ENCODE results near the gene KLK1. TPM values are rescaled to one million over a fixed set of nuclear protein-coding genes. Genes with fewer than 3 reads are reported as not detected.

Gene KLK1
- total and polyA plus RNA-seq, 2 of the 13 experiments (the other 11 are each of a cell fraction or from before 2014, with no cell fraction given): not detected

DNA sequence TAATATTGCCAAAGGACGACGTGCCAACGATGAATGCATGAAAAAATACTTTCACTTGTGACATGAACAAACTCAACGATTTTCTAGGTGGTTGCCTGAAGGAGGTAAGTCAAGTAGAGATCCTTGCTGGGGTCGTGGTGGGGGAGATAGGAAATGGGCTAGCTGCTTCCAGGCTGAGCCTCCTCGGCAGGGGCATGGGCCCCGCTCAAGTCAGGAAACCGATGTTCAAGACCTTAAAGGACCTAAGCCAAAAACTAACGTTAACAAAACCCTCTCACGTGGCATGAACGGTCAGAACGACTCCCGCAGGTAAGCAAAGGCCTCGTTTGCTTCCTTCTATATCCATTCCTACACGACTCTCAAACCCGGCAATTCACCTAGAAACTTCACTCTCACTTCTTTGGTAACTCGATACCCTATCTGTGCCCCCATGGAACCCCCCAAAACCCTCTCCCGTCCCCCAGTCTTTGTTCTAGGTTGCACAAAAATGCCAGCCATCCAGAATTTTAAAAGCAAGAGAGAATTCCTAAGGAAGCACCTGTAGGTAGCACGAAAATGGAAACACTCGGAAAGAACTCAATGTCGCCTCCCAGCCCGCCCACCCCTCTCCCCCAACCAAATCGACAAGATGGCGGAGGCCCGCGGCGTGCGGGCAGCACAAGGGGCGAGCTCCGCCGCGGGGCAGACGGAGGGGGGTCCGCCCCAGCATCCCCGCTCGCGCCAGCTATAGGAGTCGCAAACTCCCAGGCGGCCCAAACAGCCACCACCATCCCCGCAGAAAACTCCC lies 19.8 kb downstream of the KLK1 start:
- in situ Hi-C loops (cut with HindIII; ENCODE audit: extremely low pct_ligation_motif_present, low pct_unique_long_range_greater_than_20kb) (no loop called here), intact Hi-C loops (cut with micrococcal nuclease; ENCODE audit: unreplicated experiment) (no loop called here)
- peak; percentile 37 for ATAC-seq
- Histone ChIP-seq H3K9me3 (ENCODE audit: low read length) (no peaks in the 10 kb centered on the region), H3K4me1 (ENCODE audit: insufficient read depth, low read length) (peaks cover 31% of the 10 kb centered on the region), H3K27me3 (ENCODE audit: control insufficient read depth in 1 of 2, insufficient read depth in 2 of 2, low read length in 2 of 2) (no peaks in the 10 kb centered on the region; a peak in 1 of 5 replicates), H4K20me1 (ENCODE audit: insufficient read depth, low read length) (peaks cover 32% of the 10 kb centered on the region), H3K79me2 (ENCODE audit: insufficient read depth, low read length) (peaks cover 38% of the 10 kb centered on the region), H2AFZ (ENCODE audit: low read length) (no peak overlapping the region), H3K4me3 (replicated peaks in 1 of 3; ENCODE audit: insufficient read depth in 1 of 3, low read depth in 2 of 3, low read length in 3 of 3) (peak overlapping the region; percentile 92 to 94 (median 93)), H3K36me3 (replicated peaks in 1 of 2; ENCODE audit: control insufficient read depth in 1 of 2, insufficient read depth in 2 of 2, low read length in 2 of 2) (peaks cover 15 to 33% of the 10 kb centered on the region in 2 experiments), H3K27ac (ENCODE audit: extremely low read length, insufficient read depth, low read length) (peak overlapping the region; percentile 99), H3K9ac (ENCODE audit: insufficient read depth, low read depth, low read length) (peak overlapping the region; percentile 99), H3K4me2 (ENCODE audit: low read depth, low read length) (peak overlapping the region; percentile 92)
- ChIA-PET POLR2A (interaction anchor here (0.6 to 2.6 kb wide), 6 partner anchors 9 to 118 kb away, joined by 3 to 27 read pairs (median 4); no protein-coding TSS in a partner anchor), CTCF (ENCODE audit: low intra/inter-chr PET ratio, low total read pairs) (no interaction called here)
- no peak for DNase-seq (ENCODE audit: low spot score)
- no peak for FAIRE-seq
- WGBS (ENCODE audit: low lambda C conversion rate): under 1% methylated on average over 37 of the region's 40 CpGs
- BruUV-seq (replicated peaks): TSS peak; percentile 81
- TF ChIP-seq GTF3A (CRISPR knock-in tag; conservative IDR thresholded peaks at IDR 0.05): no peak
- TF ChIP-seq, protein P1, sequence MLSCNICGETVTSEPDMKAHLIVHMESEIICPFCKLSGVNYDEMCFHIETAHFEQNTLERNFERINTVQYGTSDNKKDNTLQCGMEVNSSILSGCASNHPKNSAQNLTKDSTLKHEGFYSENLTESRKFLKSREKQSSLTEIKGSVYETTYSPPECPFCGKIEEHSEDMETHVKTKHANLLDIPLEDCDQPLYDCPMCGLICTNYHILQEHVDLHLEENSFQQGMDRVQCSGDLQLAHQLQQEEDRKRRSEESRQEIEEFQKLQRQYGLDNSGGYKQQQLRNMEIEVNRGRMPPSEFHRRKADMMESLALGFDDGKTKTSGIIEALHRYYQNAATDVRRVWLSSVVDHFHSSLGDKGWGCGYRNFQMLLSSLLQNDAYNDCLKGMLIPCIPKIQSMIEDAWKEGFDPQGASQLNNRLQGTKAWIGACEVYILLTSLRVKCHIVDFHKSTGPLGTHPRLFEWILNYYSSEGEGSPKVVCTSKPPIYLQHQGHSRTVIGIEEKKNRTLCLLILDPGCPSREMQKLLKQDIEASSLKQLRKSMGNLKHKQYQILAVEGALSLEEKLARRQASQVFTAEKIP (CRISPR knock-in tag; IDR thresholded peaks at IDR 0.05; ENCODE audit: borderline replicate concordance): no peak
- TF ChIP-seq, protein P2, sequence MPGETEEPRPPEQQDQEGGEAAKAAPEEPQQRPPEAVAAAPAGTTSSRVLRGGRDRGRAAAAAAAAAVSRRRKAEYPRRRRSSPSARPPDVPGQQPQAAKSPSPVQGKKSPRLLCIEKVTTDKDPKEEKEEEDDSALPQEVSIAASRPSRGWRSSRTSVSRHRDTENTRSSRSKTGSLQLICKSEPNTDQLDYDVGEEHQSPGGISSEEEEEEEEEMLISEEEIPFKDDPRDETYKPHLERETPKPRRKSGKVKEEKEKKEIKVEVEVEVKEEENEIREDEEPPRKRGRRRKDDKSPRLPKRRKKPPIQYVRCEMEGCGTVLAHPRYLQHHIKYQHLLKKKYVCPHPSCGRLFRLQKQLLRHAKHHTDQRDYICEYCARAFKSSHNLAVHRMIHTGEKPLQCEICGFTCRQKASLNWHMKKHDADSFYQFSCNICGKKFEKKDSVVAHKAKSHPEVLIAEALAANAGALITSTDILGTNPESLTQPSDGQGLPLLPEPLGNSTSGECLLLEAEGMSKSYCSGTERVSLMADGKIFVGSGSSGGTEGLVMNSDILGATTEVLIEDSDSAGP (CRISPR knock-in tag; IDR thresholded peaks at IDR 0.05; ENCODE audit: borderline replicate concordance): no peak
- TF ChIP-seq TOPORS (CRISPR knock-in tag; IDR thresholded peaks at IDR 0.05): no peak
- TF ChIP-seq HOMEZ (CRISPR knock-in tag; IDR thresholded peaks at IDR 0.05; ENCODE audit: low read depth): no peak
- no peak for TF ChIP-seq KDM2A (CRISPR knock-in tag; IDR thresholded peaks at IDR 0.05; ENCODE audit: borderline replicate concordance, low read depth)
- no peak for TF ChIP-seq THRA (CRISPR knock-in tag; IDR thresholded peaks at IDR 0.05; ENCODE audit: borderline replicate concordance)
- TF ChIP-seq DNMT1 (CRISPR knock-in tag; IDR thresholded peaks at IDR 0.05): 0 out of 2 replicates have a peak, but pooled peaks have one; percentile 5
- TF ChIP-seq NR3C1 (CRISPR knock-in tag; IDR thresholded peaks at IDR 0.05): no peak
- no peak for TF ChIP-seq TBP (CRISPR knock-in tag; IDR thresholded peaks at IDR 0.05)
- TF ChIP-seq ZNF383 (CRISPR knock-in tag; IDR thresholded peaks at IDR 0.05; ENCODE audit: borderline replicate concordance): no peak
- TF ChIP-seq KDM1A (CRISPR knock-in tag; IDR thresholded peaks at IDR 0.05): no peak
- TF ChIP-seq JUND (CRISPR knock-in tag; IDR thresholded peaks at IDR 0.05): no peak
- no peak for TF ChIP-seq TMF1 (CRISPR knock-in tag; IDR thresholded peaks at IDR 0.05; ENCODE audit: low read depth)
- TF ChIP-seq YY1 (IDR thresholded peaks at IDR 0.05; ENCODE audit: insufficient read depth, insufficient replicate concordance, low read depth, low read length): peak; percentile 78
- no peak for TF ChIP-seq RARA (CRISPR knock-in tag; IDR thresholded peaks at IDR 0.05)
- no peak for TF ChIP-seq FOSL2 (CRISPR knock-in tag; IDR thresholded peaks at IDR 0.05)
- TF ChIP-seq ZNF766 (CRISPR knock-in tag; IDR thresholded peaks at IDR 0.05; ENCODE audit: borderline replicate concordance): no peak

Data from HepG2 (cell line).